Pons (tissue), 1 donor: ENCODE data around the gene TM4SF18.

Experiments
- DNase-seq: peaks from one replicate; pipeline ENCODE4 v3.0.0-alpha.2; 2016; ENCODE audit warnings: low spot score

Gene TM4SF18

DNA sequence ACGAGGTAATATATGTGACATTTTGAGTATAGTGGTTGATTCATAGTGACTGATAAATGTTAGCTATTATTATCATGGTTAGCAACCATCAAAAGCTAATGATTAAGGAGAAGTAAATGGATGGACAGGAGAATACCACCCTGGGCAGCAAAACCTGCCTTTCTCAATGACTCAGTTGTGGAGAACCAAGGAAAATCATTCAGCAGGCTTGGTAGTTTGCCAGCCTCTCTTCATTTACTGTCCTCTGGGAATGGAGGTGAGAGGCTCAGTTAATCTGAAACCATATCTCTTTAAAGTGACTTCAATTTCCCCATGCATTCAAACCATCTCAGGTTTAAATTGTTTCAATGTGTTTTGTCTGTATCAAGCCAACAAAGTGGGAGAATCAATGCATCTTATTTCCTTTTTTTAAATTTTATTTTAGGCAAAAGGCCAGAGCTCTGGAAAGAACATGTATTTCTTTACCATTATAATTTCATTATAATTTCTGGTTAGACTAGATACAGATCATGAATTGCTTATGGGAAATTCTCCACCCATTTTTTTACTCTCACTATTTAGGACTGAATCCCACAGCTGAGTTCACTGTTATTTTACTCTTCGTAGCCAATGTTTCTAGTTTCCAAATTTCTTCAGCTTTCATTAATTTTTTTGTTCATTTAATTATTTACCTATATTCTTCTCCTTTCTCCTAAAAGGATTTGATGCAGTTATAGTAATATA lies 2.7 kb downstream of the TM4SF18 start:
- DNase-seq, result no peak

DNA sequence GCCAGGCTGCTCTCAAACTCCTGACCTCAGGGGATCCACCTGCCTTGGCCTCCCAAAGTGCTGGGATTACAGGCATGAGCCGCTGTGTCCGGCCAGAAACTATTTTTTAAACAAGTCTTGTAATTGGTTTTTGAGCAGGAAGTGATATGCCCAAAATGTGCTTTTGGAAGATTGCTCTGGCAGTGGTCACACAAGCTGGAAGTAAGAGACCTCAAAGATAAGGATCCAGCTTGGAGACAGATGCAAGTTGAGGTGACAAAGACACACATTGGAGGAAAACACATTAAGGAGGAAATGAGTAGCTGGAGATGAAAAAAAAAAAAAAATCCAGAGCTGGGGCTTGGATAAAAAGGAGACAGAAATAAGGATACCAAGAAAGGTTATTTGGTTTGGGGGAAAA lies 6.3 kb downstream of the TM4SF18 start:
- no peak for DNase-seq

DNA sequence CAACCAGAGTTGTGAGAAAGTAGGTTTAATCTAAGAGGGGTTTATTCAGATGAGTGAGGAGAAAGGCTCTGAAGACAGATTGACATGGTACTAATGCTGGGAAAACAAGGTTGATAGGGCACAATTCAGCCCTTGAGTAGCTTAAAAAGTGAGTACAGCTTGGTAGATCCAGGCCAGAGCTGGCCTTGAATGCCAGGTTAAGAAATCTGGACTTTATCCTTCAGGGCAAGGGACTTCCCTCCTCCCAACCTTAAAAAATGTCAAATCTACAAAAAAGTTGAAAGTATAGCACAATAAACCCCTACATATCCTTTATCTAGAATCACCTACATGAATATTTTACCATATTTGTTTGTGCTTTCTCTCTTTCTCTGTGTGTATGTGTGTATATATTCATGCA lies 7.9 kb downstream of the TM4SF18 start:
- no peak for DNase-seq

DNA sequence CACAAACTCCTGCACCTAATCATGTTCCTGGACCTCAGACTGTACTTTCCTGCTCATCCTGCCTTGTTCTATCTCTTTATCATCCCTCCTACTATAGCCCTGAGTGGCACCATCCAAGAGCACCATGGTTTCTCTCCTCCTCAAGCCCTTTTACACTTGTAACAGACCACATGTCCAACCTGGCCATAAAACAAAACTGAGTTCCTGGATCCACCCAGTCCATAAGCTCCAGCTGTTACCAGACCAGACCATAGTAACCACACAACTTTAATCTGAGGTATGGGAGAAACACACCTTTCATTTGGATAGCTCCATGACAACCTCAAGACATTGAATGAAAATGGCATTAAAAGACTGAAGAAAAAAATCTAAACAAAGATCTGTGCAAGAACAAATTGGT lies 9.1 kb downstream of the TM4SF18 start:
- no peak for DNase-seq

DNA sequence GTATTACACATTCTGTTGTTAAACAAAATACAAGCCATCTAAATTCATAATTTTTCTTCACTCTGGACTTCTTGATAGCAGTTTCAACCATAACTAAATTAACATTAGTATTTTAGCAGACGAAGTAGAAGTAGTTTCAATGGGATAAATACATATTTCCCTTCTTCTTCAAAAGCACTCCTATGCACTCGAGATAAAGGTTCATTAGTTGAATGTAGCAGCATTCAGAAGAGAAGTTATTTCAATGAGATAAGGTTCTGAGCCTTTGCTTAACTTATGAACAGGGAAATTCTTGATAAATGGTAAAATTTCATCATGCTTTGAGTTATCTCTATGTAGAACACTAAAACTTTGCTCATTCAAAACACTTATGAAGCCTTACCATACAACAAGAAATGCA lies 11.8 kb downstream of the TM4SF18 start:
- DNase-seq, result no peak

DNA sequence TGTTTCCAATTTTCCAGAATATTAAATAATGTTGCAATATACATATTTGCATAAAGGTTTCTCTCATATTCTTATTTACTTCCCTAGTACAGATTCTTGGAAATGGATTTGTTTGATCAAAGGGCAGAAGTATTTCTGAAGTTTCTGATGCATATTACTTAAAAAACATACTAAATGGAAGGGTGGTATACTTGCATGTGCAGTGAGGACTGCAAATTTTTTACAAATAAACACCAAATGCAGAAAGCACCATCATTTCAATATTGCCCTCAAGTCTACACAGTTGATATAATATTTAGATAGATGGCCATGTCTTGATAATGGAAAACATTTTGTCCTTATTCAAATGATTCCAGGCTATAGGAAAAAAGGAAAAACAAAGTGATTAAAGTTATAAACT lies 12.3 kb downstream of the TM4SF18 start:
- no peak for DNase-seq

DNA sequence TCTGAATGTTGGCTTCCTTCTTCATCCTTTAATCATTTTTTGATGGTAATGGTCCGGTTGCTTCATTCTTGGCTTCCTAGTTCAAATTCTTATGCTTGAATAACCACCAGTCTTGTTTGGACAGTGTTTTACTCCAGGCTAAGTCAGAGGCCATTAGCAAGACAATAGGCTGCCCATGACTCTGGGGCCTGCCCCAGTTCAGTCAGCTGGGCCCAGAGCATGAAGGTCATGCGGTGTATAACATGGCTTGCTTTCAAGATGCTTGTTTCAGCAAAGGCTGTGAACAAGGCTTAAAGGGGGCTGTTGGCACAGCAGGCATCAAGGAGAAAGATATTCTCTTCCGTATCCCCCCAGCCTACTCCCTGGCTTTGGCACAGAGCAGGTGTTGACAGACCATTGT lies 13.7 kb downstream of the TM4SF18 start:
- DNase-seq, result no peak

DNA sequence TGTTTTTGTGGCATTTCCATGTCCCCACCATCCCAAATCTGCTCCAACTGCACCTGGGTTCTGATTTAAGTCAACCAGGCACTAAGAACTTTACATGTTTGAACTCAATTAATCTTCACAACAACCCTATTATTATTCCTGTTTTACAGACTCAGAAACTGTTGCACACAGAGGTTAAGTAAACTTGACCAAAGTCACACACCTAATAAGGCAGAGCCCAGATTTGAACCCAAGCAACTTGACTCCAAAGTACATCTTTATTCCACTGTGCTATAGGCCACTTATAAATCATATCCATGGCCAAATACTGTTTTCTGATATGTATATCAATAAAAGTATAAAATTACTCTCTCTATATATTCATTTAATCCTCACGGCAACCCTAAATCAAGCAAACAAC lies 16.4 kb downstream of the TM4SF18 start:
- no peak for DNase-seq

DNA sequence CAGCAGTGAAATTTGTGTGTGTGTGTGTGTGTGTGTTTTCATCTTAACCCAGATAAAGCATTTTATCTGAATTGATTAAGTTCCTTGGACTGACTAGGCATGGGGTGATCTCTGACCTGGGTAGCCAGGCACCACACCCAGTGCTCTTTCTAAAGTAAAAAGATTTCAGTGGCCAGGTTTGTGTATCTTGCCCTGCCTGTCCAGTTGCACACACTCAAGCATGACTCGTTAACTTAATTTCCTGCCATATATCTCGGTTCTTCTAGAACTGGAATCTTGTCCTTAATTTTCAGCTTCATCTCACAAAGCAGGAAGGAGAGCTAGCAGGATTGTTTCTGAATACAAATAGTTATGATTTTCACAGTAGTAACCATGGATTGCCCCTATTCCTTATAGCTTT lies 17.0 kb downstream of the TM4SF18 start:
- DNase-seq, result no peak

DNA sequence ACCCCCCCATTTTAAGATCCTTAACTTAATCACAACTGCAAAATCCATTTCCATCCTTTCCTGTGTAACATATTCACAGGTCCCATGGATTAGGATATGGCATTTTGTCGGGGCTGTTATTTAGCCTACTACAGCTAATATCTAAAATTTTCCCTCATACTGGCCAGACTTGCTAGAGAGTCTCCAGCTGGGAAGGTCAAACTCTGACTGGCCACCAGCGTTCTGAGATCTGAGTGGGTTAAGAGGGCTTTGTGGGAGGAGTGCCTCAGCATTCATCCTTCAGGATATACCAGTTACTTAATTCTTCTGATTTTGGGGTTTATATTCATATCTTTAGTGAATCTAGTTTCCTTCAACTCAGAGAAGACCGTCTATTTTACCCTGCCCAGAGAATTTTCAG lies 17.7 kb downstream of the TM4SF18 start:
- no peak for DNase-seq

DNA sequence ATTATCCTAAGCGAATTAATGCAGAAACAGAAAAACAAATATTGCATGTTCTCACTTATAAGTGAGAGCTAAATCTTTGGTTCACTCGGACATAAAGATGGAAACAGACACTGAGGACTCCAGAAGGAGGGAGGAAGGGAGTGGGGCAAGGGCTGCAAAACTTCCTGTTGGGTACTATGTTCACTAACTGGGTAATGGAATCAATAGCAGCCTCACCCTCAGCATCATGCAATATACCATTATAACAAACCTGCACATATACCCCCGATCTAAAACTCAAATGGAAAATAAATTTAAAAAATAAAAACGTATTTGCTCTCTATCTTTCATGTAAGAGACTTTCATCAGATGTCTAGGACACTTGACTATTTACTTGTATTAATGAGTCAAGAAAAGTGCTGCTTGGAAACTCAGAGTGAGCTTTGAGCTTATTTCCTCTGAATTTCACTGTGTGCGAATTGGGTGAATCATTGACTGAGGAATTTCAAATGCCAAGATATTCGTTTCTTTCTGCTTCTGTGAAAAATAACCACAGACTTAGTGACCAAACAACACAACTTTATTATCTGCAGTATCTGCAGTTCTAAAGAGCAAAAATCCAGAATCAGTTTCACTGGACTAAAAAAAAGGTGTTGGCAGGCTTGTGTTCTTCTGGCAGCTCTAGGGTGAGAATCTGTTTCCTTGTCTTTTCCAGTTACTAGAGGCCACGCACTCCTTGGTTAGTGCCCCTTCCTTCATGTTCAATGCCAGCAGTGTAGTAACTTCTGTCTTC lies 18.4 kb downstream of the TM4SF18 start:
- no peak for DNase-seq

DNA sequence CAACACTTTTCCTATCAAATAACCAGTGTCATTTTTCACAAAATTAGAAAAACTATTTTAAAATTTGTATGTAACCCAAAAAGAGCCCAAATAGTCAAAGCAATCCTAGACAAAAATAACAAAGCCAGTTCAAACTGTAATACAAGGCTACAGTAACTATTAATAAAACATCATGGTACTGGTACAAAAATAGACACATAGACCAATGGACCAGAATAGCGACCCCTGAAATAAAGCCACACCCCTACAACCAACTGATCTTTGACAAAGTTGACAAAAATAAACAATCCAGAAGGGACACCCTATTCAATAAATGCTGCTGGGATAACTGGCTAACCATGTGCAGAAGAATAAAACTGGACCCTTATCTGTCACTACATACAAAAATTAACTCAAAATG lies 19.9 kb downstream of the TM4SF18 start:
- DNase-seq, result no peak

DNA sequence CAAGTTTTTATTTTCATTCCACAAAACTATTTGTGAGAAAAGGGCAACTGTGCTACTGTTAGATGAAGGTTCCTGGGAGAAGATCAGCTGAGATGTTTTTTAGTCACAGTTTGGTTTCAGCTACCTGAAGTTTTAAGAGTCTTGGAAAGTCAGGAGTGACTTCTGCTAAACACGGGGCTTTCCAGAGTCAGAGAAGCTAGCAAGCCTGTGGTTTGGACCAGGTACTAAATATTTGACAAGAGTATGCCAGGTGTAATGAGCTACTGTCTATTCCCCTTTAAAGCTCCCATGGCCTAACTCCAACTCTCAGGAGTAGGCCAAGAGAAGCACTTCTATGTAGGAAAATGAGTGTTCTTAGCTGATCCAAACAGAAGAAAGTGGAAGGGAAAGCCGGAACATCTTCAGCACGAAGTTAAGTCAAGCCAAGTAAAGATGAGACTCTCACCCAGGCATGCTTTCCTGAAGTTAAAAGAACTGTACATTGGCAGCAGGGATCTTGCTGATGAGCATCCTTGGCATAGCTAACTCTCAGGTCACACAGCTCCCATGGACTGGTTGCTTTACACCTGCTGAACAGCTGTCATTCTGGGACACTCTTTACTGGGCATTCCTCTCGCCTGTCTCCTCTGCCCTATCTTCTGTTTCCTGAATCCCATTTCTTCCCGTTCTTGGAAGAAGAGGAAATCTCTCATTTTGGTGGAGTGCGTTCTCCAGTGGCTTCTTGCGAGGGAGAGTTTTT lies 22.5 kb downstream of the TM4SF18 start:
- DNase-seq, result no peak

DNA sequence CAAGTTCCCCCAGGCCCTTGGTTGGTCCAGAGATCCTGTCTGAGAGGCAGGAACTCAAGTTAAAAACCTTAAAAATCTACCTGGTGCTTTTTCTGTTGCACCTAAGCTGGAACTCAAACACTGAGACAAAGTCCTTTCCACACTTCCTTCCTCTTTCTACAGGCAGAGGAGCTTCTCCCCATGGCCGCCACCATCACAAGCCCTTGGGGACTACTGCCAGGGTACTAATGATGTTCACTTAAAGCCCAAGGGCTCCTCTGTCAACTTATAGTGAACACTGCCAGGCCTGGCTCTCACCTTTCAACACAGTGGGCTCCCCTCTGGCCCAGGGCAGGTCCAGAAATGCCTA lies 26.0 kb downstream of the TM4SF18 start:
- DNase-seq, result no peak

DNA sequence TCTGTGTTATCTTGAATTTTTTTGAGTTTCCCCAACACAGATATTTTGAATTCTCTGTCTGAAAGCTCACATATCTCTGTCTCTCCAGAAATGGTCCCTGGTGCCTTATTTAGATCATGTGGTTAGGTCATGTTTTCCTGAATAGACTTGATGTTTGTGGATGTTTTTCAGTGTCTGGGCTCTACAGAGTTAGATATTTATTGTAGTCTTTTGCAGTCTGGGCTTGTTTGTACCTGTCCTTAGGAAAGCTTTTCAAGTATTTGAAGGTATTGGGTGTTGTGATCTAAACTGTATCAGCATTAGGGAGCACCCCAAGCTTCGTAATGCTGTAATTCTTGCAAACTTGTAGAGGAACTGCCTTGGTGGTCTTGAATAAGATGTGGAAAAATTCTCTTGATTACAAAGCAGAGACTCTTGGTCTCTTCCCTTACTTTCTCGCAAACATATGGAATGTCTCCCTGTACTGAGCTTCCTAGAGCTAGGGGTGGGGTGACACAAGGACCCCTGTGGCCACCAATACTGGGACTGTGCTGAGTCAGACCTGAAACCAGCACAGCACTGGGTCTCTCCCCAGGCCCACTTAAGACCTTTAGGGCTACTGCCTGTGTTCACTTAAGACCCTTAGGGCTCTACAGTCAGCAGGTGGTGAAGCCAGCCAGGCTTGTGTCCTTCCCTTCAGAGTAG lies 26.5 kb downstream of the TM4SF18 start:
- no peak for DNase-seq

DNA sequence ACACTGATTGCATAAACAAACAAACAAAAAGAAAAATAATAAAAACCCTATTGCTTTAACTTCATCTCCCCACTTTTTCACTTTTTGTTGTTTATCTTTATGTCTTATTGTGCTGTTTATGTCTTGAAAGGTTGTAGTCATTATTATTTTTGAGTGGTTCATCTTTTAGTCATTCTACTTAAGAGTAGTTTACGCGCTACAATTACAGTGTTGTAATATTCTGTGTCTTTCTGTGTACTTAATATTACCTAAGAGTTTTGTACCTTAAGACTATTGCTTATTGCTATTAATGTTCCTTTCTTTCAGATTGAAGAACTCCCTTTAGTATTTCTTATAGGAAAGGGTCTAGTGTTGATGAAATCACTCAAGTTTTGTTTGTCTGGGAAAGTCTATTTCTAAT lies 28.1 kb downstream of the TM4SF18 start:
- DNase-seq, result no peak

DNA sequence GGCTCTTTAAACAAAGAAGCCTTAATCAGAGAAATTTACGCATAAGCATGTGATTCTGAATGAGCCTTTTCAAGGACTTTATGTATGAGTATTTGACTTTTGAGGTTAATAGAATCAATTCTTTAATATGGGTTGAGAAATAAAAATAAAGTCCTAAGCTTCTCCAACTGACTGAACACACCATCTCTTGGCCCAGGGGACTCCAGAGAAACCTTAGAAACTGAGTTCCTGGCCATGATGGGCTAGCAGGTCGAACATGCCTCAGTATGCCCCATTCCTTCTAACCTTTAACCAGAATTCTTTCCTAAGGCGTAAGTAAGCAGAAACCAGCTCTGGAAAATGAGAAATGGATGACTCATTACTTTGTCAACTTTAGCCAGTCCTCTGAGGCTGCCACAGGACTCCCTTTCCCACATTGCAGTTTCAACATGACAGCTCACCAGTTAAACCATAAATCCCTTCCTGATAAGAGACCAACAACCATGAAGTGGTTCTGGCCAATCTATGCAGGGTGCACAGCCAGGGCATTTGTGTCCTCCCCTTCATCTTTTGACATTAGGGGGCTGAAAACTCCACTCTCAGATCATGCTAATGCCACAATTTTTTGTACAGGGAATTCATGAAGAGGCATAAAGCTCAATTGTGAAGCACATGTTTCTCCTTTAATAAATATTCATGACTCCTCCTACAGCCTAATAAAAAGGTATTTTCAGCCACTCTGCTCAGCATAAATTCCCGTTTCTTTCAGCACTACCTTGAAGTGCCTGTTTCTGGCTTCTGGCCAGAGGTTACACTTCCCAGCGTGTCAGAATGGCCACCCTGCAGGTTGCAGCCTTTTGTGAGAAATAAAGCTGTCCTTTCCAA lies 33.3 kb downstream of the TM4SF18 start:
- no peak for DNase-seq

DNA sequence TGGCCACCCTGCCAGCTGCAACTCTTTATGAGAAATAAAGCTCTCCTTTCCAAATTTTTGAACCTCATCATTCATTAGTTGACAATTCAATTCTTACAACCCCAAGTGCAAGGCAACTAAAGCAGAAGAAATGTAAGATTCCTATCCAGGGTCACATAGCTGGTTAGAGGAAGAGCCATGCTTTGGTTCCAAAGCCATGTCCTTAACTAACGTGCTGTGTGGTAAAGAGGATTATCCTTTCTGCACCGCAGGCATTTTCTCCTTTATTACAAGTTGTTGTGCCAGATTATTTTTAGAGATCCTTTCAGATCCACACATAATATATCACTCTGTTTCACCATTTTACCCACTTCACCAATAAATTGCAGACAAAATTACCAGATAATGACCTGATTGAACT lies 36.5 kb downstream of the TM4SF18 start:
- no peak for DNase-seq

DNA sequence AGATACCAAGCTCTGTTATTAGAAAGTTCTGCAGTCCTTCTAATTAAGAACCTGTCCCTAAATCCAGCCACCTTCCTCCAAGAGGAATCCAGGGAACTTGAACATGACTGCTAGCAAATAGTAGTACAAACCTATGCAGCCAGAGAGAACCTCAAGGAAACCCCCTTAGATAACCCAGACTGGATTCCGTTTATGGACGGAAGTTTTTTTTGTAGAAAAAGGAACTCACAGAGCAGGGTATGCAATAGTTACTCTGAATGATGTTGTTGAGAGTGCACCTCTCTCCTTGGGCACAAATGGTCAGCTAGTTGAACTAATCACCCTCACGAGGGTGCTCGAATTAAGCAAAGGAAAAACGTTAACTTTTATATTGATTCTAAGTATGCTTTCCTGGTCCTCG lies 40.8 kb downstream of the TM4SF18 start:
- no peak for DNase-seq

DNA sequence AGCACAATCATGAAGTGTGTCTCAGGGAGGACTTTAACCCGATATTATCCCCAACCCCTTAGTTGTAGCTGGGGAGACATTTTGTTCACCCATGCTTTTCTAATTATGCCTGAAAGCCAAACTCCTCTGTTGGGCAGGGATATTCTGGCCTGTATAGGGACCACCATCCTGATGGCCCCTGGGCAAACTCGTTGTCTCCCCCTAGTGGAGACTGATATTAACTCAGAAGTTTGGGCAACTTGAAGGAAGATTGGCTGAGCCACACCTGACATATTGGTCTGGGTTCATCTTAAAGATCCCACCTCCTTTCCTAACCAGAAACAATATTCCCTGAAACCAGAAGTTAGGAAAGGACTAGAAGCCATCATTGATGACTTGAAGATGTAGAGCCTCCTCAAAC lies 42.3 kb downstream of the TM4SF18 start:
- DNase-seq, result no peak

DNA sequence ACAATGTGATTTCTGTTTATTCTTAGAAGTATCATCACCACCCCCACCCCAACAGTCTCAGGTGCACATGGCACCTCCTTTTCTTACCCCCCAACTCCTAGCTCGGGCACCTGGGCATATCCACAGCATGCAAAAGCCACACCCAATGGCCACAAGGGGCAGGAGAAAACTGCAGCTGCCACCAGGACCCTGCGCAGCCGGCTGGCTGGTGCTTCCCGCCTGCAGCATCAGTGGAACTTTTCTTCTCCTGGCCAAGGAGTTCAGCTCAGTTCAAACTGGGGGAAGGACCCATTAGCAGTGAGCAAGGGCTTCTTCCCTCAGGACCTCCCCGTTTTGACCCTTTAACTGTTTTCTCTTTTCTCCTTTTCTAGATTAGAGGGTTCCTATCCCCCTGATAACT lies 44.8 kb downstream of the TM4SF18 start:
- no peak for DNase-seq

DNA sequence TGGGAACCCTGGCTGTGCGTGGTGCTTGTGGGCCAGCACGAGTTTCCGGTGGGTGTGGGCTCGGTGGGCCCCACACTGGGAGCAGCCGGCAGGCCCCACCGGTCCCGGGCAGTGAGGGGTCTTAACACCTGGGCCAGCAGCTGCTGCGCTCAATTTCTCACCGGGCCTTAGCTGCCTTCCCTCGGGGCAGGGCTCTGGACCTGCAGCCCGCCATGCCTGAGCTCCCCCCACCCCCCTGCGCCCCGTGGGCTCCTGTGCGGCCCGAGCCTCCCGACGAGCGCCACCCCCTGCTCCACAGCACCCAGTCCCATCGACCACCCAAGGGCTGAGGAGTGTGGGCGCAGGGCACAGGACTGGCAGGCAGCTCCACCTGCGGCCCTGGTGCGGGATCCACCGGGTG lies 49.4 kb downstream of the TM4SF18 start:
- no peak for DNase-seq
